EL (cell line): ENCODE data around the gene PKD1.
"Not testable (repeated sequence)": the region's sequence is repeated elsewhere in the genome, so short reads cannot be mapped to it uniquely, and the experiment has no call there.

Experiments used
- DNase-seq: peaks from one replicate; pipeline ENCODE4 v3.0.0-alpha.2; 2016

The PKD1 gene

GRCh38 chr16:2122934-2123683, 12.6 kb downstream of the PKD1 start:
- not testable (repeated sequence) for DNase-seq

- no peak for DNase-seq
Observed at GRCh38 chr16:2122429-2122828, 13.3 kb downstream of the PKD1 start.

GRCh38 chr16:2121853-2122252, 13.8 kb downstream of the PKD1 start:
- no peak for DNase-seq

DNA sequence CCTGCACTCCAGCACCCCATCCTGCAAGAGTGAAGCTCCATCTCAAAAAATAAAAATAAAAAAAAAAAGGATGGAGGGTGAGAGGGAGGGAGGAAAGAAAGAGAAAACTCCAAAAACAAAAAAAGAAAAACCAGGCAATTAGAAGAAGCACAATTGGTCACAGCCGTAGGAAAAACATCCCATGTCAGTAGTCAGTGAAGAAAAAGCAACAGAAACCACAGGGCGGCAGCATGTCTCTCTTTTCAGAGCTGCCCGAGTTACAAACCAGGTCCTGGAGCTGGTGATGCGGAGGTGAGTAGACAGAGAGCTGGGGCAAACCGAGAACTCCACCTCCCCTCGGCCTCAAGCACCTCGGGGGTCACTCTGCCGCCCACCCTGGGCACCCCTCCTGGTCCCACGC, 14.4 kb downstream of the PKD1 start:
- peak; percentile 57 for DNase-seq

- DNase-seq: not testable (repeated sequence)
Observed at GRCh38 chr16:2117960-2118722, 17.6 kb downstream of the PKD1 start.

DNA sequence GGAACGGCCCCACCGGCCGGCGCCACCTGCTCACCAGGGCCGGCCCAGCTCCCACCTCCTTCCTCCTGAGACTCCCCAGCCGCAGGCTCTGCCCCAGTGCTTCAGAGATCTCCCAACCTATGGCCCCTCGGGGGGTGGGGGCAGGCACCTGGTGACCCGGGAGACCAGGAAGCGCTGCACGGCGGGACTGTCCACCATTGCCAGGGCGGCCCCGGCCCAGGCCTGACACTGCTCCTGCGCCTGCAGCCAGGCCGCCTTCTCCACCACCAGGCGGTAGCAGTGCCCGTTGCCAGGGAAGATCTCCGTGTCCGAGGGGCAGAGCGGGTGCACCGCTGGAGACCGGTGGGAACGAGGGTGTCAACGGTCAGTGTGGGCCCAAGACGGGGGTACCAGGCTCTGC, 18.4 kb downstream of the PKD1 start:
- not testable (repeated sequence) for DNase-seq

DNA sequence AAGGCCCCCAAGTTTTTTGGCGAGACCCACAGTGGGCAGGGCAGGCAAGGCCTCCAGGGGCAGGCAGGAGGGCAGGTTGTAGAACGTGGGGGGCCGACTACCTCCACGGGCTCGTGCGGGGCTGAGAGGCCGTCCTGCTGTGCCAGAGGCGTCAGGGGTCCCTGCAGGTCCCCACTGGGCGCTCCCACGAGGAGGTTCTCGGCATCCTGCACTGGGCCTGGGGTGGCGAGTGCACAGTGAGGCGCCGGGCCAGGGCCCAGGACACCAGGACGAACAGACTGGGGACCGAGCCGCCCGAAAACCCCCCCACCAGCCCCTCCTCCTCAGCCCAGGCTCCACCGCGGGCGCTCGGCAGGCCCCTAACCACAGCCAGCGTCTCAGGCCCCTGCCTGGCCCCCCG, 19.3 kb downstream of the PKD1 start:
- not testable (repeated sequence) for DNase-seq

DNA sequence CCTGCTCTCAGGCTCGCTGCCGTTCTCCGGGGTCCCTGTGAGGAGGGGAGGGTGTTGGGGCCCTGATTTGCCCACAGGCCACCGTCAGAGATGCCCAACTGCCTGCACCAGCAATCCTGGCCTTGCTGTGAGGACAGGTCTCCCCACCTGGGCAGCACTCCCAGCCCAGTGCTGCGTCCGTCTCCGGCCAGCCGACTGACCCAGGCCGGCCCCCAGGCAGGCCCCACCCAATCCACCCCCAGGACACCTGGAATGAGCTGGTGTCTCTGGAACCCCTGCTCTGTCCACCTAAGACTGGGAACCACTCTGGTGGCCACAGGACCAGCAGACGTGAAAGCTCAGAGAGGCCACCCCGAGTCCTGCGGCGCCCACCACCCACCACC, 20.1 kb downstream of the PKD1 start:
- no peak for DNase-seq

DNA sequence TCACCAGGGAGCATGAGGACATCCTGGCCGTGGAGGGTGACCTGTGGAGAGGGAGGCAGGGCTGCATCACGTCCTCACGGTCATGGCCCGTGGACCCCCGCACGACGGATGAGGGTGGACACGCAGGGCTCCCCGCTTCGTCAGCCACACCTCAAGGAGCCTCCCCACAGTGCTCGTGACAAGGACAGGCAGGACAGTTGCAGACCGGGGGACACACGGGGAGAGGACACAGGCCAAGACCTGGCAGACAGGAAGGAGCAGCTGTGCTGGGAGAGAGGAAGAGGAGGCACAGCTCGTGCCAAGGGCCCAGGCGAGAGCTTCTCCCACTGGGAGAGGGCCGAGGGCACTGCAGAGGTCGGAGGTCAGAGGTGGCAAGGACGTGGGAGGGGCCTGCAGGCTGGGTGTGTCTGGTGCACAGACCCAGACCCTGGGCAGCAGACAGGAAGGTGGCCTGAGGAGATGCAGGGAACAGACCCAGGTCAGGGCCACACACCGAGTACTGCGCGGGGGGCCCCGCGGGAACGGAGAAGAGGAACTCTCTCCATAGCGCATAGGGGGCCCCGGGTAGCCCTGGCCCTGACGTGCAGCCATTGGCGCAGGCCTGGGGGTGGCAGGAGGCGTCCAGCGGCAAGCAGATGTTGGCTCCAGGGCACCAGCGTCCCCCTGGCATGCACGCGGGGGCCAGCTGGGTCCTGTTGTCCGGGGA, 20.7 kb downstream of the PKD1 start:
- not testable (repeated sequence) for DNase-seq

- DNase-seq: not testable (repeated sequence)
Observed at GRCh38 chr16:2114225-2114624, 21.5 kb downstream of the PKD1 start.

- not testable (repeated sequence) for DNase-seq
Observed at GRCh38 chr16:2112539-2113106, 23.1 kb downstream of the PKD1 start.

- not testable (repeated sequence) for DNase-seq
Observed at GRCh38 chr16:2111412-2112335, 24.0 kb downstream of the PKD1 start.

GRCh38 chr16:2111009-2111353, 24.7 kb downstream of the PKD1 start:
- DNase-seq: not testable (repeated sequence)

GRCh38 chr16:2110332-2111008, 25.2 kb downstream of the PKD1 start:
- not testable (repeated sequence) for DNase-seq

GRCh38 chr16:2109872-2110271, 25.8 kb downstream of the PKD1 start:
- DNase-seq: not testable (repeated sequence)

DNA sequence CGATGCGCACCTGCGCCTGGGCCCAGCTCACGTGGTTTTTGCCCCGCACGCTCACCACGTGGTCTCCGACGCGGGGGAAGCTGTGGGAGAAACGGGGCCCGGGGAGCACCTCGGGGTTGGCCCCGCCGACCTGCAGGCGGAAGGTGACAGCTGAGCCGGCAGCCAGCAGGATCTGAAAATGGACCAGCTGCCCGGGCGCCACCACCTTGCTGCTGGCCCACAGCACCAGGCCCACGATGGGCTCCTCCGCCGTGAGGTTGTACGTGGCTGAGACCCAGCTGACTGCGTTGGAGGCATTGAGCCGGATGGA, 26.5 kb downstream of the PKD1 start:
- not testable (repeated sequence) for DNase-seq

GRCh38 chr16:2108446-2109270, 27.0 kb downstream of the PKD1 start:
- not testable (repeated sequence) for DNase-seq

- DNase-seq: not testable (repeated sequence)
Observed at GRCh38 chr16:2107791-2108125, 27.9 kb downstream of the PKD1 start.

DNA sequence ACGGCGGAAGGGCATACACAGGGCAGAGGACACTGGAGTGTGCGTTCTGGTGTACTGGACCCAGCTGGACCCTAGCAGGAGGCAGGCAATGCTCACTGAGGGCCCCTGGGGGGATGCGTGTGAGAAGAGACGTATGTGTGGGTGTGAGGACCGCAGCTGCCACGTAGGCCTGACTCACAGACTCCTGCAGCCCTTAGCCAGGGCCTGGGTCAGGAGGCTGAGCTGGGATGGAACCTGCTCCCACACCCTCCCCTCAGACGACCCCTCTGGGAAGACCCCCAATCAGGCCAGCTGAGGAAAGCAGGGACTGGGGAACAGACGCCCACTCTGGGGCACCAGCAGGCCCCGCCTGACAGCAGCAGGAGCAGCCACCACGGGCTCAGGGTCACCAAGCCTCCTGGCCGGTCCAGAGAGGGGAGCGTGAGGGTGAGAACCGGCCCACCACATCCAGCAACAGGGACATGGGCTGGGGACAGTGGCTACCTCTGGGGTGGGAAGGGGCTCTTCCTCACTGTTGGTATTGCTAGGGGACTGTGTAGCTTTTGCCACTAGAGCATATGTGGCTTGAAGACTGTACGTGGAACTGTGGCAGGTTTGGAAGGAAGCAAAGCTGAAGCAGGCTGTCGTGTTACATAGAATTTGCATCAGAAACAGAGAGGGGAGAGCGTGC, 28.4 kb downstream of the PKD1 start:
- peak; percentile 87 for DNase-seq

DNA sequence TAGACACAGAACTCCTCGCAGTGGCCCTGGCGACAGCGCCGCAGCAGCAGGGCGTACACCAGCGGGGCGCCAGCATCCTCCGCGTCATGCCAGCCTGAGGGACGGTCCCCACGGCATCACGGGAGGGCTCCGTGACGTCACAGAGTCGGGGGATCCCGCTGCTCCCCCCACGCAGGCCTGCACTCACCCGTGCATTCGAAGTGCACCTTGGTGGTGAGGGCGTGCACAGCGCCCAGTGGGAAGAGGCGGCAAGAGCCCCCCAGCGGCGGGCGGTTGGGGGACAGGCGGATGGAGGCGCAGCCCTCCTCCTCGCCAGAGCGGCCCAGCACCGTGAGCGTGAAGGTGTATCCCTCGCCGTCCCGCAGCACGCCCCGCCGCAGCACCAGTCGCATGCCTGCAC, 29.5 kb downstream of the PKD1 start:
- not testable (repeated sequence) for DNase-seq
